Activated naive CD8-positive, alpha-beta T cell treated with anti-CD3 and anti-CD28 coated beads, Interleukin-2, amount 50 U/mL, for 16 hours (primary cell): ENCODE data around the gene TK2.
"Not testable (repeated sequence)": the region's sequence is repeated elsewhere in the genome, so short reads cannot be mapped to it uniquely, and the experiment has no call there.

Experiments used
- DNase-seq: peaks from one replicate; pipeline ENCODE4 v3.0.0-alpha.2; 2020; ENCODE audit warnings: low read depth, low spot score

Gene TK2

DNA sequence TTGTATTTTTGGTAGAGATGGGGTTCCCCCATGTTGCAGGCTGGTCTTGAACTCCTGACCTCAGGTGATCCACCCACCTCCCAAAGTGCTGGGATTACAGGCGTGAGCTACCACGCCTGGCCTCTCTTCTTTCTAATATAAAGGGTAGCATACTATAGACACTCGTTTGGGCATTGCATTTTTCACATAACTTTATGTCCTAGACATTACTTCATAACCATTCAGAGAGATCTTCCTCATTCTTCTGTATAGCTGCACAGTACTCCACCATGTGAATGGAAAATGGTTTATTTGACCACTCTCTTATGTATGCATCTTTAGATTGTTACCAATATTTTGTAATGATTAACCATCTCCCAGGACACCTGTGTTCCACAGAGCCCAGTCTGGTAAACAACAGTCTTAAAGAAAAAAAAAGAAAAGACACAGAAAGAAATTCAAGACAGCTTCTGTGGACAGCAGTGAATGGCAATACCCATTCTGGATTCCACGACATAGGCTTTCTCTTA is 42.1 kb downstream of the TK2 start:
- DNase-seq: no peak

DNA sequence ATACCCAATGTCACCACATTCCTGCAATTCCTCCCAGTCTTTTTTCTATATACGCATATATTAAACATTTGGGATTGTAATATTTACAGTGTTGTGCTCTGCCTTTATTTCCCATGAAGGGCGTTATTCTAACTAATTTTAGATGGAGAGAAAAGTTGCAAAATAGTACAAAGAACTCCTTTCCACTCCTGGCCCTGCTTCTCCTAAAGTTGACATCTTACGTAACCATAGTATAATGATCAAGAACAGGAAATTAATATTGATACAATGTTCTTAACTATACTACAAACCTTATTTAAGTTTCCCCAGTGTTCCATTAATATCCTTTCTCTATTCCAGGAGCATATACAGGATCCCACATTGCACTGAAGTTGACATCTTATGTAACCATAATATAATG is 46.3 kb downstream of the TK2 start:
- no peak for DNase-seq

DNA sequence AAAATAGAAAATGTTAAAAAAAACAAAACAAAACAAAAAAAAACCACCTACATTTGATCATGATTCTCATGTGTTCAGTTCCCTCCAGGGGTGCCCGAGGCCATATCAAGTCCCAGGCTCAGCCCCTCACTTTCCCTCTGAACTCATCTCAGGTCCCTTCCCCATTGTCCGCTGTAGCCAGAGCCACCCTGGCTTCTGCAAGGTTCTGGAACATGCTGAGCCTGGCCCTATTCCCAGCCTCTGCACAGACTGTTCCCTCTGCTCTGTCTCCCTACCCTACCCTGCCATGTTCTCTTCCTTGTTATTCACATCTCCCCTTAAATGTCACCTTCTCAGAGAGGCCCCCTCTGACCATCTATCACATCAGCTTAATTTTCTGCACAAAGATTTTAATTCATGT is 46.9 kb downstream of the TK2 start:
- no peak for DNase-seq

DNA sequence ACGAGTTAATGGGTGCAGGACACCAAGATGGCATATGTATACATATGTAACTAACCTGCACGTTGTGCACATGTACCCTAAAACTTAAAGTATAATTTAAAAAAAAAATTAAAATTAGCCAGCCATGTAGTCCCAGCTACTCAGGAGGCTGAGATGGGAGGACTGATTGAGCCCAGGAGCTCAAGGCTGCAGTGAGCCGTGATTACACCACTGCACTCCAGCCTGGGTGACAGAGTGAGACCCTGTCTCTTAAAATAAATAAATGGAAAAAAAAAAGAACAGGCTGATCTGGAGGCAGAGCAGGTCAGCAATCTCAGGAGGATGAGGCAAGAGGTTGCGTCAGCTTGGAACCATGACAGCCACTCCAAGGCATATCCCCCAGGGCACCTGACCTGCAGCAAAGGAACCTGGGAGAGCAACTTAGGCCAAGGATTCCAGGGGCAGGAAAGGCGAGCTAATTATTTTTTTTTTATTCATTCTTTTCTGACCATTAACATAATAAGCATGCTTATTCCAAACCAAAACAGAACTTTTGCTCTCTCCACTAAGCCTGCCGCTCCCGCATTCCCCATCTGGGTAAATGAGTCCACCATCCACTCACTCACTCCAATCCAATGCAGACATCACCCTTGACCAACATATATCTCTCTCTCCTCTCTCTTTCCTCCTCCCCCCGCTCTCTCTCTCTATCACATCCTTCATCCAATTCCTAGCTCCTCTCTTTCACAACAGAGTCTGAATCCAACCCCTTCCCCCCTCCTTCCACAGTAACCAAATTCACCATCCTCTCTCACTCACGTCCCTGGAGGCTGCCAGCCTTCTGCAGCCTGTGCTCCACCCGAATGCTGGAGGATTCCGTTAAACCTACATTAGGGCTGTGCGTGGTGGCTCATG is 47.7 kb downstream of the TK2 start:
- no peak for DNase-seq

DNA sequence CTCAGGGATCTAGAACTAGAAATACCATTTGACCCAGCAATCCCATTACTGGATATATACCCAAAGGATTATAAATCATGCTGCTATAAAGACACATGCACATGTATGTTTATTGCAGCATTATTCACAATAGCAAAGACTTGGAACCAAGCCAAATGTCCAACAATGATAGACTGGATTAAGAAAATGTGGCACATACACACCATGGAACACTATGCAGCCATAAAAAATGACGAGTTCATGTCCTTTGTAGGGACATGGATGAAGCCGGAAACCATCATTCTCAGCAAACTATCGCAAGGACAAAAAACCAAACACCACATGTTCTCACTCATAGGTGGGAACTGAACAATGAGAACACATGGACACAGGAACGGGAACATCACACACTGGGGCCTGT is 48.4 kb downstream of the TK2 start:
- not testable (repeated sequence) for DNase-seq

DNA sequence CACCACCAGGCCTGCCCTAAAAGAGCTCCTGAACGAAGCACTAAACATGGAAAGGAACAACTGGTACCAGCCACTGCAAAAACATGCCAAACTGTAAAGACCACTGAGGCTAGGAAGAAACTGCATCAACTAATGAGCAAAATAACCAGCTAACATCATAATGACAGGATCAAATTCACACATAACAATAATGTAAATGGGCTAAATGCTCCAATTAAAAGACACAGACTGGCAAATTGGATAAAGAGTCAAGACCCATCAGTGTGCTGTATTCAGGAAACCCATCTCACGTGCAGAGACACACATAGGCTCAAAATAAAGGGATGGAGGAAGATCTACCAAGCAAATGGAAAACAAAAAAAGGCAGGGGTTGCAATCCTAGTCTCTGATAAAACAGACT is 52.0 kb downstream of the TK2 start:
- not testable (repeated sequence) for DNase-seq

DNA sequence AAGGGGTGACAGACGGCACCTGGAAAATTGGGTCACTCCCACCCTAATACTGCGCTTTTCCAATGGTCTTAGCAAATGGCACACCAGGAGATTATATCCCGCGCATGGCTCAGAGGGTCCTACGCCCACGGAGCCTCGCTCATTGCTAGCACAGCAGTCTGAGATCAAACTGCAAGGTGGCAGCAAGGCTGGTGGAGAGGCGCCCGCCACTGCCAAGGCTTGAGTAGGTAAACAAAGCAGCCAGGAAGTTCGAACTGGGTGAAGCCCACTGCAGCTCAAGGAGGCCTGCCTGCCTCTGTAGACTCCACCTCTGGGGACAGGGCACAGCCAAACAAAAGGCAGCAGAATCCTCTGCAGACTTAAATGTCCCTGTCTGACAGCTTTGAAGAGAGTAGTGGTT is 53.7 kb downstream of the TK2 start:
- DNase-seq: not testable (repeated sequence)

DNA sequence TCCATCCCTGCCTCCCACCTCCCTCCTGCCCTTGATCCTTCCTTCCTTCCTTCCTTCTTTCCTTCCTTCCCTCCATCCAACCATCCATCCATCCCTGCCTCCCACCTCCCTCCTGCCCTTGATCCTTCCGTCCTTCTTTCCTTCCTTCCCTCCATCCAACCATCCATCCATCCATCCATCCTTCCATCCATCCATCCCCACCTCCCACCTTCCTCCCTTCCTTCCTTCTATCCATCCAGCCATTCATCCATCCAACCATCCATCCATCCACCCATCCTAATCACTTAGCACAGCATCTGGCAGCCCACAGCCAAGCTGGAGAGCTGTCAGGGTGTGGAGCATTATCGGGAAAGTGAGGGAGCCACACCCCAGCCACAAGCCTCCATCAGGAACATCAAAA is 54.5 kb downstream of the TK2 start:
- no peak for DNase-seq

DNA sequence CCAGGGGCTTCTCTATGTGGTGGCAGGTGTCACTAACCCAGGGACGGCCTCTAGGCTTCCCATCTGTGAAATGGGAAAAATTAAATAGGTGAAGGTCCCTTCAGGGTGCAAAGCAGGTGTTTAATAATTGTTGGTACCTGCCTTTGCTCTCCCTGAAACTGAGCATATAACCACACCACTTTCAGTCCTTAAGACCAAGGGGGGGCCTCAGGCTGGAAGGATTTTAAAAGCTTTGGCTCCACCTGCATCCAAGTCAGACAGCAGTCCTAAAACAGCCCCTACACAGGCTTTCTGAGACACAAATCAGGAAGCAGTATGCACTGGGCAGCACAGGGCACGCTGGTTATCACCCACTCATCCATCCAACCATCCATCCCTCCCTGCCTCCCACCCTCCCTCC is 55.0 kb downstream of the TK2 start:
- no peak for DNase-seq

DNA sequence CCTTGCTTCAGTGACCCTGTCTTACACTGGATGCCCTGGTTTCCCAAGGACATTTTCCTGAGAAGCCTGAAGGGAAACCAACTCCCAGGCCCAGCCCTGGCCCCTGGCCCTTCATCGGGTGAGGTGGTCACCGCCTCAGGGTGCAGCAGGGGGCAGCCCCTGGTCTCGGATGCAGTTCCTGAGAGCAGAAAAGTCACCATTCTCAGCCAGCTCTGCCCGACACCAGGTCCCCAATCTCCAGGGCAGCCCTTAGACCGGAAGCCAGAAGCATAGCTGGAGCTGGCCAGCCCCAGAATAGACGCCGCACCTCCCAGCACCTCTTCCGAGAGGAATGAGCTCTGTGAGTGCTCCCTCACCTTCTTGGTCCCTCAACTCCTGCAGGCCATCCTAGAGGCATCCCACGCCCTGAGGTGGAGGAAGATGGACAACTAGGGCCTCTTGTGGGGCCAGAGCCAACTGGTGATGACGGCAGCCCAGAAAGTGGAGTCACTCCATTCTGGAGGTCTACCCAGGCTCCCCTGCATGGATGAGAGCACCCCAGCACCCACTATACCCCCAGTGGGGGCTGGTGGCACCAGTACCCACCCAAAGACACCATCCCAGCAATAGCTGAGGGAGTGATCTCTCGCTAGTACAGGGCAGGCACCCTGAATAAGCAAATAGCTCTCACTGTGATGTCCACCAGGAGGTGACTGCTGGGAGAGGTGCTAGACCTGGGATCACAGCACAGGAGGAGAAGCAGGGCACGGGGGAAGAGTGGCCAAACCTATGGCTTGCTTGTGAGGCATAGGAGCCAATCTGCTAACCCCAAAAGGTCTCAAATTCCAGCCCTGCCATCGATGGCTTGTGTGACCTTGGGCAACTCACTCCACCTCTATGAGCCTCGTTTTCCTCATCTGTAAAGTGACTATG is 56.2 kb downstream of the TK2 start:
- DNase-seq: no peak

DNA sequence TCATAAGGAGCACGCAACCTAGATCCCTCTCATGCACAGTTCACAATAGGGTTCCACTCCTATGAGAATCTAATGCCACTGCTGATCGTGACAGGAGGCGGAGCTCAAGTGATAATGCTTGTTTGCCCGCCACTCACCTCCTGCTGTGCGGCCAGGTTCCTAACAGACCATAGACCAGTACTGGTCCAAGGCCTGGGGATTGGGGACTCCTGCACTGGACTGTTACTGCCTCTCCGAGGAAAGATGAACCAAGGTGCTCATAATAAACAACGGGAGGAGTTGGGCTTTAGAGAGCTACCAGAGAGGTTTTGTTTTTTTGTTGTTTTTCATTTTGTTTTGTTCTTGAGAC is 58.2 kb downstream of the TK2 start:
- no peak for DNase-seq

DNA sequence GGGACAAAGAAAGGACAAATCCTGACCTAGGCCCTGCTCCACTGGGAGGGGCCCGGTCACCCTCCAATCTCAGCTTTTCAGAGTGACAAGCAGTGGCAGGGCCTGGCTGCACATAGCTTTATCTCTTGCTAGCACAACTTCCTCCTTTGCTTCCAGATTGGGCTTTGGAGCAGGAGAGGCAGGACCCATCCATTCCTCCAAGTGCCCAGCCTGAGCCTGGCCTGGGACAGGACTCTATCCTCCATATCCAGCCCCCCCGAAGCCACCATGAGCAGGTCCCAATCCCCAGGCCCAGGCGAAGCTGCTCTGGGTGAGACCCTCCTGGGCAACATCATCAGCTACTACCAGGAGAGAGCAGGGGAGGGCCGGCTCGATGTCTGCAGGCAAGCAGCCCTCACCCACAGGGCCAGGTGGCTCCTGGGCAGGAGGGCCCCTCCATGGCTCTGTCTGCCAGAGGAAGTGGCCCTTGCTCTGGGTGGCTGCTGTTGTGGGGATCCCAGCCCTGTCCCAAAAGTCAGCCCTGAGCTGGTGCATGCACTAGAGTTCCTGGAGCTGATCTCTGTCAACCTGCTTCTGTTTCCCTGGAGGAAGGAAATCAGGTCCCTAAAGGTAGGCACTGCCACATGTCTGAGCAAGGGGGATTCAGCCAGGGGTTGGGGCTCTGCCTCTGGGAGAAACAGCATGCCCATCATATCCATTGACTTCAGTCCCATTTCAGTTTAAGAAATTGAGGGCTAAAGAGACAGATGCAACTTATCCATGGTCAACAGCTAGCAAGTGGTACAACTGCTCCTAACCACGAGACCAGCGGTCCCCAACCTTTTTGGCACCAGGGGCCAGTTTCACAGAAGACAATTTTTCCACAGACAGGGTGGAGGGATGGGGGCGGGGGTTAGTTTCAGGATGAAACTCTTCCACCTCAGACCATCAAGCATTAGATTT is 58.9 kb downstream of the TK2 start:
- no peak for DNase-seq

DNA sequence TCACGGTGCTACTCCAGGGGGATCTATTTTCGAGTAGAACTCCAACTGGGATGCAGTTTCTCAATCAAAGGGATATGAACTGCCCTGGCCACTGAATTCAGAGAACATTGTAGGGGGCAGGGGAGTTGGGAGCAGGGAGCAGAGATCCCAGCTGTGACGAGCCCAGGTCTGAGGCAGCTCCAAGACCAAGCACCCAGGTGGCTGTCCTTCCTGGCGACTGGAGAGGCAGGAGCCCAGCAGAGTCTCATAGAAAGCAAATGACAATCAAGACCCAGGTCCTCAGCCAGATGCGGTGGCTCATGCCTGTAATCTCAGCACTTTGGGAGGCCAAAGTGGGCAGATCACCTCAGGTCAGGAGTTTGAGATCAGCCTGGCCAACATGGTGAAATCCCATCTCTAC is 60.1 kb downstream of the TK2 start:
- no peak for DNase-seq

DNA sequence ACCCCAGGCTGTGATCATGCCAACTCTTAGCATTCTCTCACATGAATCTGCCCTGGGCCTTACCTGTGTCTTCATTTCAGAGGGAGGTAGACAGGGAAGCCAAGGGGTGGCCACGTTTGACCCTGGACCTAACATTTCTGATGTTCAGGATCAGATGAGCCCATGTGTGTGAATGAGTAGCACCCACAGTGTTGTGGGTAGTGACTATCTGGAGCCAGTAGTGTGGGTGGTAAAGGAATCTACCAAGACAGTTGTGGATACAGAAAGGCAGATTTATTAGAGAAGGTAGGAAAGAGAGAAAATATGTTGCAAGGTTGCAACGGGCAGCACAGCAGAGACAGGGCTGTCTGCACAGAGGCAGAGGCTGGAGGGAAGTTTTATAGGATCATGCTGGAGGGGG is 60.5 kb downstream of the TK2 start:
- DNase-seq: no peak

DNA sequence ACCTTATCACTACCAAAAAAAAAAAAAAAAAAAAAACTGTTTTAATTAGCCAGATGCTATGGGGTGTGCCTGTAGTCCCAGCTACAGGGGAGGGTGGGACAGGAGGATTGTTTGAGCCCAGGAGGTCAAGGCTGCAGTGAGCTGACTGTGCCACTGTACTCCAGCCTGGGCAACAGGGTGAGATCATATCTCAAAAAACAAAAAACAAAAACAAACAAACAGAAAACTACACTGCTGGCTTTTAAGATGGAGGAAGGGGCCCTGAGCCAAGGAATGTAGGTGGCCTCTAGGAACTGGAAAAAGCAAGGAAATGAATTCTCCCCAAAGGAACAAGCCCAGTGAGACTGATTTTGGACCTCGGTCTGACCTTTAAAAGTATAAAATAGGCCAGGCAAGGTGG is 61.4 kb downstream of the TK2 start:
- DNase-seq: no peak

DNA sequence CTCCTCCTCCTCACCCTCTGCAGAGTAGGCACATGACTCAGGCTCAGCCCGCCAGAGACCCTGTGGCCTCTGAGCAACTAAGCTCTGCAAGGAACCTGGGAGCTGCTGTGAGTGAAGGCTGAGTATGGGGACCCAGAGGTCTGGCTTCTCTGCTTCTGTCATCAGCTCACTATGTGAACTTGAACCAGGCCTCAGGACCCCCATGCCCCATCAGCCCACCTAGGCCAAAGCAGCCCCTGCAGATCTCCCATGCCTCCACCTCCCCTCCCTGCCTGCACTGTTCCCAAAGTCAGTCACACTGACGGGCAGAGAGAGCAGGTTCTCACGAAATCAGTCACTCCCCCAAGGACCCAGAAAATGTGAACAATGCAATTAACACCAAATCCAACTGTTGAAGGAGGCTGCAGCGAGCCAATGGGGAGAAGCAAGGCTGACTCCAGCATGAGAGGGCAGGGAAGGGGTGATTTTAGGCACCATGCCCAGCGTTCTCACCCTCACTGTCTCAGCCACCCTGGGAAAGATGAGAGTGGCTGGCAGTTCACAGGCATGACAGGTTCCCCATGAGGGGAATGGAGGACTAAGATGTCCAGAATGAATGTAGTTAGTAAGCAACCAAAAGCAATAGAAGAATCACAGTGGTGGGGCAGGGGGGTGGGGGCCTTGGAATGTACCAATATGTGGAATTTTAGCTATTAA is 62.2 kb downstream of the TK2 start:
- no peak for DNase-seq

DNA sequence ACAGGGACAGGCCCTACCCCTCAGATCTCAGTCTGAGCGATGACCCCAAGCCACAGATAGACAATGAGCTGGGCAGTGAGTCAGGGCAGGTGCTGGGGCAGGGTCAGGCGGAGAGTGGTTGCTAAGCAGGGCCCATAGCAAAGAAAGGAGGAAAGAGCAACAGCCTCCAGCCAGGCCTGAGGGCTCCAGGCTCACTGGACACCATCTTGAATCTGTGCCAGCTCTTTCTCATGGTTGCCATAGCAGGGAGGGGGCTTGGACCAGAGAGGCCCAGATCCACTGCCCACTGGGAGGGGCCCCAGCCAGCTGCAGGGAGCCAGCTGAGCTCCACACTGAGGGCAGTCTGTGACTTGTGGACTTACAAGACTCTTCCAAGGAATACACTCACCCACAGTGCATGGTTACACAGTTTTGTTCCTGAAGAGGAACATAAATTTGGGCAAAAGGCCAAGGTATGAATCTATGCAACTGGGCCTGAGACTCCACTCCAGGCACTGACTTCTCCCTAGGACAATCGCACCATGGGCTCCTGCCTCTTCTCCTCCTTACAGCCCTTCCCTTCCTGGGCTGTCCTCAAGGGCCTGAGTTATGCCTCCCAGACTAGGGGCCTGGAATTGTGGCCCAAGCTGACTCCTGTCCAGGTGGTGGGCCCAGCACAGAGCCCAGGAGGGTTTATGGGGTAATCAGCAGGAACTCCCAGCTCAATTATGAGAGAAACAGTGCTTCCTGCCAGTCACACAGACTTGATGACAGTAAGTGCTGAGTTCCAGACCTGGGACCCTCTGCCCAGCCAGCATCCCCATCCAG is 62.9 kb downstream of the TK2 start:
- no peak for DNase-seq

DNA sequence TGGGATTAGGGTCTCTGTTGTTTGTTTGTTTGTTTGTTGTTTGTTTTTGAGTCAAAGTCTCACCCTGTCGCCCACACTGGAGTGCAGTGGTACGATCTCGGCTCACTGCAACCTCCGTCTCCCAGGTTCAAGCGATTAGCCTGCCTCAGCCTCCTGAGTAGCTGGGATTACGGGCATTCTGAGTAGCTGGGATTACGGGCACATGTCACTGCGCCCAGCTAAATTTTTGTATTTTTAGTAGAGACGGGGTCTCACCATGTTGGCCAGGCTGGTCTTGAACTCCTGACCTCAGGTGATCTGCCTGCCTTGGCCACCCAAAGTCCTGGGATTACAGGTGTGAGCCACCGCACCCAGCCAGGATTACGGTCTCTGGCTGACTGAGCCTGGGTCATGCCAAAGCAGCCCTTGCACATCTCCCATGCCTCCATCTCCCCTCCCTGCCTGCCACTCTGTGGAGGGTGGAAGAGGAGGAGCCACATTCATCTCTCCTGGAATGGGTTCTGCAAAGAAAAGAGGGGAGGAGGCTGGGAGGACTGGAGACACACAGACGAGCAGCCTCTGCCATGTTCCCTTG is 63.6 kb downstream of the TK2 start:
- DNase-seq: no peak

DNA sequence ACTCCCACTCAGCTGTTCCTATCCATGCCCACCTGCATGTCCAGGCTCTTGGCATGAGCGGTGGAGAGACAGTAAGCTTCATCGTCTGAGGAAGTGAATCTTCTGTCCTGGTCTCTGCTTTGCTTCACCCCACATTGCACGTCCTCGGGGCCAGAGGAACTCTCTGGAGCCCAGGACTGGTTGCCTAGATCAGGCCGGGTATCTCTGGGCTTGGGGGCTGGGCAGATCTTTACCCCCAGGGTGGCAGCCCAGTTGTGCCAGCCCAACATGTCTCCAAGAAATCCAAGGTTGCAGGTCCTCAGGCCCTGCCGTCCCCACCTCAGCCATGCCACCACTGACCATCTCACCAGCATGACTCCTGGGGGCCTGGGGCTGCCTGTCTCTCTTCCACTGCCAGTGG is 64.5 kb downstream of the TK2 start:
- no peak for DNase-seq
